Gastrocnemius medialis (tissue), 4 donors: ENCODE measurements around the gene TRIP12.

Experiments used
- POLR2A ChIP-seq, 2 donors: fragments of 450-650 bp; IDR thresholded peaks; one replicate each; pipeline ENCODE4 v1.6.1; 2017; ENCODE audit warnings: antibody characterized with exemption in 2 of 2, mild to moderate bottlenecking in 2 of 2, moderate library complexity in 2 of 2
- TF ChIP-seq, protein P1 (sequence below), 5 experiments: fragments of 450-650 bp in 3 of 5; fragments of 200-600 bp in 2 of 5; sonication (generic) in 2 of 5; IDR thresholded peaks in 4 of 5; conservative IDR thresholded peaks in 1 of 5; 1 replicate in 4 of 5; 2 replicates in 1 of 5; pipeline ENCODE4 v1.5.1; 2016 to 2019; ENCODE audit warnings: antibody characterized with exemption in 5 of 5, mild to moderate bottlenecking in 3 of 5, moderate library complexity in 3 of 5

GRCh38 chr2:229818230-229818629 lies 103.6 kb downstream of the TRIP12 start:
- TF ChIP-seq, protein P1, sequence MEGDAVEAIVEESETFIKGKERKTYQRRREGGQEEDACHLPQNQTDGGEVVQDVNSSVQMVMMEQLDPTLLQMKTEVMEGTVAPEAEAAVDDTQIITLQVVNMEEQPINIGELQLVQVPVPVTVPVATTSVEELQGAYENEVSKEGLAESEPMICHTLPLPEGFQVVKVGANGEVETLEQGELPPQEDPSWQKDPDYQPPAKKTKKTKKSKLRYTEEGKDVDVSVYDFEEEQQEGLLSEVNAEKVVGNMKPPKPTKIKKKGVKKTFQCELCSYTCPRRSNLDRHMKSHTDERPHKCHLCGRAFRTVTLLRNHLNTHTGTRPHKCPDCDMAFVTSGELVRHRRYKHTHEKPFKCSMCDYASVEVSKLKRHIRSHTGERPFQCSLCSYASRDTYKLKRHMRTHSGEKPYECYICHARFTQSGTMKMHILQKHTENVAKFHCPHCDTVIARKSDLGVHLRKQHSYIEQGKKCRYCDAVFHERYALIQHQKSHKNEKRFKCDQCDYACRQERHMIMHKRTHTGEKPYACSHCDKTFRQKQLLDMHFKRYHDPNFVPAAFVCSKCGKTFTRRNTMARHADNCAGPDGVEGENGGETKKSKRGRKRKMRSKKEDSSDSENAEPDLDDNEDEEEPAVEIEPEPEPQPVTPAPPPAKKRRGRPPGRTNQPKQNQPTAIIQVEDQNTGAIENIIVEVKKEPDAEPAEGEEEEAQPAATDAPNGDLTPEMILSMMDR (IDR thresholded peaks at IDR 0.05 in 4 of 5, conservative IDR thresholded peaks at IDR 0.05 in 1 of 5), result no peak
- no peak for TF ChIP-seq POLR2A (IDR thresholded peaks at IDR 0.05)
